DND-41 (cell line): ENCODE data around the gene LBHD2.

Experiments used
- EZH2 ChIP-seq: IDR thresholded peaks from 3 replicates; pipeline ENCODE4 v1.6.1; 2012; ENCODE audit warnings: borderline replicate concordance, low read depth, mild to moderate bottlenecking, moderate library complexity, low read length, inconsistent platforms; ENCODE audit not compliant: severe bottlenecking
- TF ChIP-seq, protein P1 (sequence below): IDR thresholded peaks from 2 replicates; pipeline ENCODE4 v1.5.1; 2012; ENCODE audit warnings: borderline replicate concordance, low read length, moderate library complexity, mild to moderate bottlenecking; ENCODE audit not compliant: poor library complexity, severe bottlenecking; ENCODE audit errors: extremely low read depth

GRCh38 chr14:103107941-103108748 lies 24.1 kb downstream of the LBHD2 start:
- TF ChIP-seq, protein P1, sequence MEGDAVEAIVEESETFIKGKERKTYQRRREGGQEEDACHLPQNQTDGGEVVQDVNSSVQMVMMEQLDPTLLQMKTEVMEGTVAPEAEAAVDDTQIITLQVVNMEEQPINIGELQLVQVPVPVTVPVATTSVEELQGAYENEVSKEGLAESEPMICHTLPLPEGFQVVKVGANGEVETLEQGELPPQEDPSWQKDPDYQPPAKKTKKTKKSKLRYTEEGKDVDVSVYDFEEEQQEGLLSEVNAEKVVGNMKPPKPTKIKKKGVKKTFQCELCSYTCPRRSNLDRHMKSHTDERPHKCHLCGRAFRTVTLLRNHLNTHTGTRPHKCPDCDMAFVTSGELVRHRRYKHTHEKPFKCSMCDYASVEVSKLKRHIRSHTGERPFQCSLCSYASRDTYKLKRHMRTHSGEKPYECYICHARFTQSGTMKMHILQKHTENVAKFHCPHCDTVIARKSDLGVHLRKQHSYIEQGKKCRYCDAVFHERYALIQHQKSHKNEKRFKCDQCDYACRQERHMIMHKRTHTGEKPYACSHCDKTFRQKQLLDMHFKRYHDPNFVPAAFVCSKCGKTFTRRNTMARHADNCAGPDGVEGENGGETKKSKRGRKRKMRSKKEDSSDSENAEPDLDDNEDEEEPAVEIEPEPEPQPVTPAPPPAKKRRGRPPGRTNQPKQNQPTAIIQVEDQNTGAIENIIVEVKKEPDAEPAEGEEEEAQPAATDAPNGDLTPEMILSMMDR = no peak
- TF ChIP-seq EZH2 = no peak
